HG03060 (cell line): Measurements from ENCODE around the gene DHX58.
A peak's percentile ranks its signal among the peaks of the same experiment; 100 is the strongest.
"Not testable (repeated sequence)": the region's sequence is repeated elsewhere in the genome, so short reads cannot be mapped to it uniquely, and the experiment has no call there.

Source experiments
- ATAC-seq: cut with Tn5 transposase; IDR thresholded peaks from one replicate; pipeline ENCODE4 v1.9.1; 2021; ENCODE audit warnings: low read depth, moderate number of reproducible peaks; ENCODE audit not compliant: unreplicated experiment

Gene DHX58

DNA sequence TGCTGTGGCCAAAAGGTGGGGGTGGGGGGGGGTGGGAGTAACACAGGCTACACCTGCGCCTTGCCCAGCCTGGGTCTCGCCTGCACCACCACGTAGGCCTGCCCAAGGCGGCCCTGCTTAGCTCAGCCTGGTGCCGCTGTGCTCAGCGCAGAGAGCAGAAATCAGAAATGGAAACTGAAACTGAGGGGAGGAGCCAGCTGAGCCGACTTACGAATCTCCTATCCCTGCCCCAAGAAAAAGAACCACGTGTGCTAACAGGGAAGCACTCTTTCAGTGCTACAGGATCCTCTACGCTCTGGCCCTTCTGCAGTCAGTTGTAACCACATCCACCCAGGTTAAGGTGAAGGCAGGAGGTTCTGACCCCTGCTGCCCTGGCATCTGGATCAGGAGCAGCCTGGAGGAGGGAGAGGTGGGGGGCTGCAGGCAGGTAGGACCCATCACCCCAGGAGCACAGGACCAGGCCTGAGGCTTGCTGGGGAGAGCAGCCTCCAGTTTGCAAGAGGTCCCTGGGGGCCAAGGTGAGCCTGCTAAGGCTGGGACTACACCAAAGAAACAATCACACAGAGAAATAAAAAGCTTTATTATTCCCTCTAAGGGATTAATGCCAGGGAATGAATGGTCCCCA, at the start of gene DHX58:
TSS of gene DHX58 (minus strand) at position 163 of the 625 bp plus-strand sequence. CDS start 822 bp downstream, outside the sequence.
- ATAC-seq = peak; percentile 53

DNA sequence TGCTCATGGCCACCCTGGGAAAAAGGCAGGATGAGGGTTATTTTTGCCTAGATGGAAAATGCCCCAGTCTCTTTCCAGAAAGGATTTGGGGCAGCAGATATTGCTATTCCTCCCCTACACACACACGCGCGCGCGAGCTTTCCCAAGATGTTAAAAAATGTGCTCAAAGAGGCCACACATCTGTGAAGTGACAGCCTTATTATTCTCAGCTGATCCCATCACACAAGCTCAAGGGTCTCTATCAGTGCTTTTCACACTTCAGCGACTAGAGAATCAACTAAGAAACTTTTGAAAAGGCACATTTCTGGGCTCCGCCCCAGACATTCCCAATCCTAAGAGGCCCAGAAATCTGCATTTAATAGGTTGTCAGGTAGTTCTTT, 48.0 kb upstream of the DHX58 start:
- ATAC-seq = no peak

DNA sequence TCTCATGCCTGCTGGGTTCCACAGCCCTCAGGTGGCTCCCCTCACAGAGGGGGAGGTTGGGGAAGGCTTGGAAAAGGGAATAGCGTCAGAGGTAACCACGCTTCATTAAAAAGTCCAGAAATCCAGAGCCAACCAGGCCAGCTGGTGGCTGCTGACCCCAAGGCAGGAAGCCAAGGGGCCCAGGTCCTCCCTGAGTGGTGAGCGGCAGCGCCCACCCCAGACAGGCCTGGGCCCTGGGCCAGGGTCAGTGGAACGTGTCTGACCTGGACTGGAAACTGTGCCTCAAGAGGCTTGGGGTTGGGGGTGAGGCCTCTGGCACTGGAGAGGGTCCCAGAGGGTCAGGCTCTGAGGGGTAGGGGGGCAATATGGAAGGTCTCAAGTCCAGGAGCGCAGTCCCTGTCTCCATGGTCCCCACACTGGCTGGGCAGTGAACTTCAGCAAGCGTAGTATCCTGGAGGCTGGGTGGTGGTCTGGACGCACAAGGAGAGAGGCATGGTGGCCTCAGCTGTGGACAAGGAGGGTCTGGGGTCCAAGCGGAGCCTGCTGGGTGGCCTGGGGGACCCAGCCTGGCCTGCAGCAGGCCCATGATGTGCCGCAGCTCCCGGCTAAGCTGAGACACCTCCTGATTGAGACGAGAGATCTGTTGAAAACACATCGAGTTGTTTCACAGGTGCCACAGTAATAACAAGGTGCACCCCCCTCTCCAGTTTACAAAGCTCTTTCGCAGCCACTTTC, 47.4 kb upstream of the DHX58 start:
- no peak for ATAC-seq

DNA sequence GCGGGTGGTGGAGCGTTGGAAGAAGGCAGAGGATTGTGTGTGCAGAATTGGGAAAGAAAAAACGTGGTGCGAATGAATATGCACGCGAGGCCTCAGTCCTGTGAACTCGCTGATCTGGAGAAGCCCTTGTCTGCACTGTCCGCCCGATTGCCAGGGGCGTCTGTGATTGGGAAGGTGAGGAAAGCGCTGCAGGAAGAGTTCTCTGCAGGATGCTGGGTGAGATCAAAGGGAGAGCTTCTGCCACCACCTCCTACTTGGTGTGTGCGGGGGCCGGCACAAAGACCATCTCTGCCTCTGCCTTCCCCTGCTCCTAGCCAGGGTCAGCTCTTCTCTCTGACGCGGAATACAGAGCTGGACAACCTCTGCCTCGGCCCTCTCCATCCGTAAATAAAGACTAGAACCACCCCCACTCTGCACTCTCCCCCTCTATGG, 43.1 kb upstream of the DHX58 start:
- ATAC-seq = no peak

DNA sequence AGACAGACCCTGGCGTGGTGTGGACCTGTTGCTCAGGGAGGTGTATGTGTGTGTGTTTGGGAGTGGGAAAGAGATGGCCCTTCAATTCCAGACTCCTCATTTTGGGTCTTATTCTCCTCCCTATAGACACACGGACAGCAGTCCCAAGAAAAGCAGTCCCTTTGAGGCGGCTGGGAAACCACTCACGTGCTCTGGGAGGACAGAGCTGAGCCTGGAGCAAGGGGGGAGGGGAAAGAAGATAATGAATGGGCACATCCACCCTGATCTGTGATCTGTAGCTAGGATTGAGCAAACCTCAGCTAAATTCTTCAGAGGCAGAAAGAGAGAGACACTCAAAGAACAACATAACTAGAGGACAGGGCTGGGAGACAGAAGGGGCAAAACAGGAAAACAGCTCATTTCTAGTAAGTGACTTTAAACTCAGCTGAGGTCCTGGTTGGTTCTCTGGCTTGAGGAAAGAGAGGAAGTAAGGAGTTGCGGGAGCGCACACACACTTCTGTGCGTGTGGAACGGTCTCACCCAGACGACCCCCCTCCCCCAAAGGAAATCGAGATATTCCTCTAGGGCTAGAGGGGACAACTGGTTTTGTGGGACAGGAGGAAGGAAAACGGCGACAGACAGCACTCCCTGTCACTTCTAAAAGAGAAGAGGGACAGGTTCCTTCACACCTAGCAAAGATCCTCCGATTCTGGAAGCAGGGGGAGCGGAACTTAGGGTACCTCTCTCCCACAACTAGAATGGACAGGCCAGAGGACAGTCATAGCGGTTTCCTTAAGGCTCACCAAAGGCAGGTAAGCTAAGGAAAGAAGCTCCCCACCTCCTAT, 41.6 kb upstream of the DHX58 start:
- ATAC-seq = no peak

DNA sequence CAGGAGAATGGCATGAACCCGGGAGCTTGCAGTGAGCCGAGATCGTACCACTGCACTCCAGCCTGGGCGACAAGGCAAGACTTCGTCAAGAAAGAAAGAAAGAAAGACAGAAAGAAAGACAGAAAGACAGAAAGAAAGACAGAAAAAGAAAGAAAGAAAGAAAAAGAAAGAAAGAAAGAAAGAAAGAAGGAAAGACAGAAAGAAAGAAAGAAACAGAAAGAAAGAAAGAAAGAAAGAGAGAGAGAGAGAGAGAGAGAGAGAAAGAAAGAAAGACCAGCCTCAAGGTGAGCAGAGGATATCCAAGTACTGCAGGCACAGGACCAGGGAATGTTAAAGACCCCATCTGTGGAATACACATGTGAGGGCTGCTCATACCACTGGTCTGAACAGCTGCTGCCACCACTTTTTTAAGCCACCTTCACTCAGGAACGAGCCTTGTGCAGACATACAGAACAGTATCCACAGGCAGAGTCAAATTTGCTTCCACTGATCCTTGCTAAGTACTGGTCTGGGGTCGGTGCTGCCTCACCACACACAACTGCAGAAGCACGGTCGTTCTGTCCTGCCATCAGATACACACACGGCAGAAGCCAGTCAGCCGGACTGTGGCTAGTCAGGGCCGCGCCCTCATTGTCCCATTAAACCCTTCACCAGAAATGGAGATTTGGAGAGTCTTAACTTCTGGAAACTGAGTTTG, 34.5 kb upstream of the DHX58 start:
- no peak for ATAC-seq

DNA sequence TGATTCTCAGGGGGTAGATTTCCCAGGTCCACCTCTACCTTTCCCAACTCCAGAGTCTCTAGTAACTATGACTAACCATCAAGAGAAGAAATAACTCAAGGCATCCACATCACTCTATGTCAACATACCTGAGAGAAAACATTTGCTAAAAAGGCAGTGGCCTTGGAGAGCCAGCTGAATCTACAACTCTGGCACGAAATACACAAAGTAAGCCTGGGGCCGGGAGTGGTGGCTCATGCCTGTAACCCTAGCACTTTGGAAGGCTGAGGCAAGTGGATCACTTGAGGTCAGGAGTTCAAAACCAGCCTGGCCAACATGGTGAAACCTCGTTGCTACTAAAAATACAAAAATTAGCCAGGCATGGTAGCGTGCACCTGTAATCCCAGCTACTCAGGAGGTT, 30.6 kb upstream of the DHX58 start:
- ATAC-seq = not testable (repeated sequence)

DNA sequence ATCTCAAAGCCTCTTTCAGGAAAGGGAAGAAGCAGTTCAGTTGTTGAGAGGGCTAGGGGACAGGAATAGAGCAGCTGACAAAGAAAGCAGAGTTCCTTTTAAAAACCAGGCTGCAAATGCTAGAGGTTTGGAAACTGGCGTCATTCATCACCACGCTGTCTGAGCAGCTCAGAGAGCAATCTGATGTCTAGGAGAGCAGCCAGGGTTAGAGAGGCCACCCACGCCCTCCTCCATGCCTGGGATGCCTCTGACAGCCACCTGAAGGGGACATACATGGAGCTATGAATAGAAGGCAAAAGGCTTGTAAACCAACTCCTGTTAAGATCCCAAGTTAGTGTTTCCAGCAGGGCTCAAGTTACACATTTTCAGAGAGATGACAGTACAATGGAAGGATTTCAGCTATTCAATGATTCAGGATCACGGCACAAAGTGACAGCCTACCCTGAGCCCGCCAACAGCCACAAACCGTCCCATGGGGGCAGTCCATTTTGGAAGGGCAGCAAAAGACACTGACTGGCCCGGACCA, 29.9 kb upstream of the DHX58 start:
- no peak for ATAC-seq

DNA sequence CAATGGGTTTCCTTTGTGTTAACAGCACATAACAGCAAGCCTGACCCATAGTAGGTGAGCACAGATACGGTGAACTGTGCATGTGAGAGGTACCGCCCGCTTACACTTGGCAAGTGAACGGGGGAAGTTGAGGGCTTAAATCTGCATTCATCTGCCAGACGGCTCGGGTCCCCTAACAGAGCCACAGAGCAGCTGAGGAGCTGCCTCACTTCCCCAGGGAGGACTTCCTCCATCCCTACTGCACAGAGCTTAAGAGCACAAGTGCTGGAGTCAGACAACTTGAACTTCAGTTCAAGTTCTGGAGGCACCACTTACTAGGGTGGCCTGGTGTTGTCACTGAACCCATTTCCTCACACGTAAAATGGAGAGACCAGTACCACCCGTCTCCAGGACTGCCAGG, 28.9 kb upstream of the DHX58 start:
- ATAC-seq = no peak

DNA sequence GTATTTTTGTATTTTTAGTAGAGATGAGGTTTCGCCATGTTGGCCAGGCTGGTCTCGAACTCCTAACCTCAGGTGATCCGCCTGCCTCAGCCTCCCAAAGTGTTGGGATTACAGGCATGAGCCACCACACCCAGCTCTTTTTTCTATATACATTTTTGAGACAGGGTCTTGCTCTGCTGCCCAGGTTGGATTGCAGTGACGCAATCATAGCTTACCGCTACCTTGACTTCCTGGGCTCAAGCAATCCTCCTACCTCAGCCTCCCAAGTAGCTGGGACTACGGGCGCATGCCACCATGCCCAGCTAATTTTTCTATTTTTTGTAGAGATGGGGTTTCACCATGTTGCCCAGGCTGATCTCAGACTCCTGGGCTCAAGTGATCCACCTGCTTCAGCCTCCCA, 28.2 kb upstream of the DHX58 start:
- ATAC-seq = not testable (repeated sequence)

DNA sequence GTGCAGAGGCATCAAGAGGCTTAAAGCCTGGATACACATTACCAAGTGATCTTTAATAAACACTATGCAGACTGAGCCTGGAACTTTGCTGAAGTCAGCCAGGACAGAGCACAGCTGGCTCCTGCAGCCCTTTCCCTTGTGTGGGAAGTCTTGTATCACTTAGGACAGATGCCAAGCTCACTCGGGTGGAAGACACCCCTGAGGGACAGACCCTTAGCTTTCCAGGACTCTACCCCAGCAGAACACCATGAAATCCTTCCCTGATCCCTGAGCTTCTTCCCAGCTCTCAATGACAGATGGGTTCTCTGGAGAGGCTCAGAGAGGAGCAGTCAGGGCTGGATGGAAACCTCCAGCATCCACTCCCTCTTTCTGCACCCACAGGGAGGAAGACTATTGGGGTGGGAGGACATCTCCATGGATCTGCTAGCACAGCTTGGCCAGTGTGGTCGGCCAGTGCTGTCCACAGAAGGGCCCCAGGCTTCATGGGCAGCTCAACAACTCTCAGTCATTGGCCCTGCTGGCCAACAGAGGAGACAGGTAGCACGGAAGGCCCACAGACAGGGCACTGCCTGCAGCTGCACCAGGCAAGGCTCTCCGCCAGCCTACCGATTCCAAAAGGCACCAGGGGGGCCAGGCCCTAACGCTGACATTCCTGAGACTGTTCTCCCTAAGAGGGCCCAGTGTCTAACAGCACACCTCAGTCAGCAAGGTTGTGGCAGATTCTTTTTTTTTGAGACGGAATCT, 26.4 kb upstream of the DHX58 start:
- no peak for ATAC-seq

DNA sequence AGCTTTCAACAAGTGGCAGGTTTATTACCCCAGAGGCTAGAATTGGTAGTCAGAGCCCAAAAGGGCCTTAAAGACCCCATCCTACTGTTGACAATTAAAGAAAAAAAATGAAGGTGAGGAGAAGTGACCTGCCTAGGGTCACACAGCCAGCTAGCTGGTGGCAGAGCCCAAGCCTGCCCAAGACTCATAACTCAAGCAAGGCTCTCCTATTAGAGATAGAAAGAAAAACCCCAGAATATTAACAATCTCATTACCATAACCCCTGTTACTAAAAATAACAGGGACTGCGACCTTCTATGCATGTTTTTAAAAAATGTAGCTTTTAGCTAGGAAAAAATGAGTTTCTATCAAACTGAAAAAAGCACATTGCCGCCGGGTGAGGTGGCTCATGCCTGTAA, 24.1 kb upstream of the DHX58 start:
- ATAC-seq = no peak

DNA sequence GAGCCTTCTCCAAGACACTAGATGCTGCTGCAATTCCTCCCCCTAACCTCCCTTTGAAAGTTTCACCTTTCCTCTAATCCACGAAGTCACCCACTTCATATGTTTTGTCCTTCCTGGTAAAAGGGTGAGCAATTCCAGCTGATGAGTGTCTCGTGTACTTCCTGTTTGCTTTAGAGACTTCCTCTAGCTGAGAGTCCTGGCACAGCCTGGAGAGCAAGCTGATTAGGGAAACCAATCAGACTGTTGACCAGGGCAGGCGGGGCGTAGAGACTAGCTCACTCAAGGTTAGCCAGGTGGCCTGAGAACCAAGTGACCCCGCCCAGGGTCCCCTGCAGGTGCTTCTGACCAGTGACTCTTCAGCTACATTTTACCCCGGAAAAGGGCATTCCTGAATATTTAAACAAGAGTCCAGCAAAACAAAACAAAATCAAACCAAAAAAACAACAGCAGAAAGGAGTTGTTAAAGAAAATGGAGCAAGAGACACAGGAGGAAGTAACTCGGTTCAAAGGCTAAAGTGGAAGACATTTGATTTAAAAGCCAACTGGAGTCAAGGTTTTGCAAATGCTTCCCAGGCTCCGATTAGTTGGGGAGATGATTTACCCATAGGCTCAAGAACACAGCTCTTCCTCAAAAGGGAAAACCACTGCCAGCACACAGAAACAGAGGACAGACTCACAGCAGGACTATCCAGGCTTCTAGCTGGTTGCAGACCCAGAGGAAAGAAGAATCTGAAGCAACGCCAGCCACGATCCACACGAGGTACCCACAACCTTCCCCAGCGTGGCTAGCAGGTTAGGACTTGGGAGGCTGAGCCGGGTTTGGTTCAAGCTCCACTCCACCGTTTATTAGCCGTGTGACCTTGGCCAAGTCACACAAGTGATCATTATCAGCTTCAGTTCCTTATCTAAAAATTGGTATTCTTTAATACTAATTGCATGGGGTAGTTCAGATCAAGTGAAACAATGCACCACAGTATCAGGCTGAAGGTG, 23.4 kb upstream of the DHX58 start:
- no peak for ATAC-seq

DNA sequence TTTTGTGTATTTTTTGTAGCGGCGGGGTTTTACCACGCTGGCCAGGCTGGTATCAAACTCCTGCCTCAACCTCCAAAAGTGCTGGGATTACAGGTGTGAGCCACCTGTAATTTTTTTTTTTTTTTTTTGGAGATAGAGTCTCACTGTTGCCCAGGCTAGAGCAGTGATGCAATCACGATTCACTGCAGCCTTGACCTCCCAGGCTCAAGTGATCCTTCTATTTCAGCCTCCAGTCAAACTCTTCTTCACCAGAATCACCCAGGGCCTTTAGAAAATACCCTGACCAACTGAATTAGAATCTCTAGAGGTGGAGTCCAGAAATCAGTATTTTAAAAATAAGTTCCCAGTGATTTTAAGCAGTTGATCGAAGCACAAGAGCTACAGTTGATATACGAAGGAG, 22.6 kb upstream of the DHX58 start:
- ATAC-seq = no peak

DNA sequence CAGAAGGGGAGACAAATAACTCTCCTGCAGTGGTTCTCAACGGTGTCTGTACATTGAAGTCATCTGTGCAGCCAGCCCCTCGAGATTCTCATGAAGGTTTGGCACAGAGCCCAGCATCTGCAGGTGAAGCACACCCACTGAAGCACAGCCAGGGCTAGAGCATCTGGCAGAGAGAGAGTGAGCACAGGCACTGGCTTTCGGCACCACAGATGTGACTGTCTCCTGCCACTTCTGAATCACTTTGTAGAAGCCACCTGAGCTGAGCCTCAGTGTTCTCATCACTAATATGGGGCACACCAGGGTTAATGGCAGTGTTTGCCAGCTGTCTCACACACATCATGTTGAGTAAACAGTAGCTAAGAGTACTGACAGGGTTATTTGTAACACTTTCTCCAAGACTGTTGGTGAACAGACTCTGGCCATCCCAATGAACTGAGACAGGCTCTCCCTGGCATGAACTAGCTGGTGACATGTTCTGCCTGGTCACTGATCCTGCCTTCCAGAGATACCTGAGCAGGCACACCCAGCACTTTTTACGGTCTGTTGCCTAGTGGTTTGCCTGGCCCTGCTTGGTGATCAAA, 21.0 kb upstream of the DHX58 start:
- ATAC-seq = no peak

DNA sequence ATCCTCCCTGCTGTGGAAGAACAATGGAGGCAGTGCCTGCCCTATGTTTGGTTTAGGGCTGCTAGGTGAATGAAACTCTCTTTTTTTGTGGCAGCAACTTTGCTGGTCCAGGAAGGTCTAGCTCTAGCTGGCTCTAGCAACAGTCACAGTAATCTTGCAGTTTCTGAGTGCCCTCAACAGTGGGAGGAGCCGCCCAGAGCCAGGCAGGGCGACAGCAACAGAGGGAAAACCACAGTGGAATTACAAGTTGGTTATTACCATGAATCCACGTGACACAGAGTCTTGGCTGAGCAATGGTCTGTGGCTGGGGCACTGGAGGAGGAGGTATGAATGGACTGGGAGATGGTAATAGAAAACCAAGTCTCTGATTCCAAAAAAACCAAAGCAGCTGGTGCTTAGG, 20.4 kb upstream of the DHX58 start:
- no peak for ATAC-seq

DNA sequence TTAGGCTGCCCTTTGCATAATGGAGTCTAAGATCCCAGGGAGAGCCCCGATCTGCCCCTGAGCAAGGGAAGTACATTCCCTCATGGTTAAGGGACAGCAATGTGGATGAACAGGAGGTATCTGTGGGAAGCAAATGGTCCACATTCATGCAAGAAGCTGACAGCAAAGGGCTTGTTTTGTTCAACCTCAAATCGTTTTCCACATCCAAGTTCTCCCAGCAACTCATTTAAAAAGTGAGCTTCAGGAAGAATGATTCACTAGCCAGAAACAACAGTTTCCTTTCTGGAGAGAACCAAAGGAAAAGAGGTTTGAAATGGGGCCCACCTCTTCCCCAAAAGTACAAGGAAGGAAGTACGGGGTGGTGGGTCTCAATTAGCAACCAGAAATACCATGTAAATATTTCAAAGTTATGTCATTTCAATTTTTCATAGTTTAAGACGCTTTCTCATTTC, 19.5 kb upstream of the DHX58 start:
- ATAC-seq = no peak

DNA sequence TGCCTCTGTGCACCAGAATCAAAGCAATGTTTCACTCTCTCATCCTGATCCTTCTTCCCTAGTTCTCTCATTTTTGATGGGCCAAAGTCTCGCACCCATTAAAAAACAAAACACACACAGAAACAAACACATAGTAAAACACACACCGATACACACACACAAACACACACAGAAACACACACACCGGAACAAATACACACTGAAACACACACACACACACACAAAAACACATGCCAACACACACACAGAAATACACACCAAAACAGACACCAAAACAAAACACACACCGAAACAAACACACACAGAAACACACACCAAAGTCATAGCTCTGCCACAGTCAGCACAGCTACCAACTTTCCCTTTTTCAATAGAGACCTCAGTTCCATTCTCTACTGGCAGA, 18.7 kb upstream of the DHX58 start:
- ATAC-seq = no peak
